ENCODE results near the gene ASB16.

- TF ChIP-seq CTCF (IDR thresholded peaks at IDR 0.05) (no peak), POLR2A (IDR thresholded peaks at IDR 0.05) (no peak)
Observed at GRCh38 chr17:44132275-44132821, 38.2 kb upstream of the ASB16 start.
